ENCODE results near the gene SEZ6L2.
"Not testable (repeated sequence)": the region's sequence is repeated elsewhere in the genome, so short reads cannot be mapped to it uniquely, and the experiment has no call there.

Gene SEZ6L2

DNA sequence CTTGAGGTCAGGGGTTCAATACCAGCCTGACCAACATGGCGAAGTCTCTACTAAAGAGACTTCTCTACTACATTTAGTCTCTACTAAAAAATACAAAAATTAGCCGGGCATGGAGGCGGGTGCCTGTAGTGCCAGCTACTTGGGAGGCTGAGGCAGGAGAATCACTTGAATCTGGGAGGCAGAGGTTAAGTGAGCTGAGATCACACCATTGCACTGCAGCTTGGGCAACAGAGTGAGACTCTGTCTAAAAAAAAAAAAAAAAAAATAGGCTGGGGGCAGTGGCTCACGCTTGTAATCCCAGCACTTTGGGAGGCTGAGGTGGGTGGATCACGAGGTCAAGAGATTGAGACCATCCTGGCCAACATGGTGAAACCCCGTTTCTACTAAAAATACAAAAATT lies 10.5 kb upstream of the SEZ6L2 start:
- not testable (repeated sequence) for DNase-seq (ENCODE audit: low spot score)

DNA sequence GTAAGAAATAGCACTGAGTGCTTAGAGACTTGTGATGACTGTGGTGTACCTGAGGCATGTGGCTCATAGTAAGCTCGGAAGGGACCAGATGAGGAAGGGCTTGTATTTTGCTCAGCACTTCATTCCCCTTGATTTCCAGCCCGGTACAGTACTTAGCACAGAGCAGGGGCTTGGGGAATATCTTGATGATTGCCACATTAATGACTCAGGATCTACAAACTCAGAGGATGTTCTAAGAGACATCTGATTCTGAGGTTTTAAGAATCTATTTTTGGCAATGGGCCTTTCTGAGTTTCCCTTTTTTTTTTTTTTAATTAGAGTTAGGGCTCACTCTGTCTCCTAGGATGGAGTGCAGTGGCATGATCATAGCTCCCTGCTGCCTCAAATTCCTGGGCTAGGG lies 10.0 kb upstream of the SEZ6L2 start:
- no peak for DNase-seq (ENCODE audit: low spot score)

DNA sequence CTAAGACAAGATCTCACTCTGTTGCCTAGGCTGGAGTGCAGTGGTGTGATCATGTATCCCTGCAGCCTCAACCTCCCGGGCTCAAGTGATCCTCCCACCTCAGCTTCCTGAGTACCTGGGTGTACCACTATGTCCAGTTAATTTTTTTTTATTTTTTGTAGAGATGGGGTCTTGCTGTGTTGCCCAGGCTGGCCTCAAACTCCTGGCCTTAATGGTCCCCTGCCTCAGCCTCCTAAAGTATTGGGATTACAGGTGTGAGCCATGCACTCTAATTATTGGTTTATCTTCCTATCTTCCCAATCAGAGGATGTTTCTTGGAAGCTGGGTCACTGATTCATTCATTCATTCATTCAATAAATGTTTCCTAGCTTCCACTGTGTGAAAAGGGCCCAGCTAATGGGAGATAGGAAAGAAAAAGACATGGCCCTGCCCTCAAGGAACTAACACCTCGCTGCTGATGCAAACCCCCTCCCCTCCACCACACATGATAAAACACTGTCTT lies 9.4 kb upstream of the SEZ6L2 start:
- no peak for DNase-seq (ENCODE audit: low spot score)

DNA sequence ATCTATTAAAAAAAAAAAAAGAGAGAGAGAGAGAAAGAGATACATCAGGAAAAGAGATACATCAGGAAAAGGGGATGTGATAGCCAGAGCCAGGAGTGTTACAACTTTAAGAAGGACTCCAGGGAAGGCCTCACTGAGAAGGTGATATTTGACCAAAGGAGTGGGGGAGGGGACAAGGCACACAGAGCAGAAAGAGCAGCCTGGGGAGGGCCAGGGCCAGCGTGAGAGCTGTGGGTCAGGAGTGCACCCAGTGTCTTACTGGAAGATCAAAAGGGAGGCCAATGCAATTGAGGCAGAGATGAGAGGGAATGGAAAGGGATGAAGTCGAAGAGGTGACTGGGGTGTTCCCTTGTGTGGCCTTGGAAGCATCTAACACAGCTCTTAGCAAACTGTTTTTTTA lies 8.6 kb upstream of the SEZ6L2 start:
- no peak for DNase-seq (ENCODE audit: low spot score)

DNA sequence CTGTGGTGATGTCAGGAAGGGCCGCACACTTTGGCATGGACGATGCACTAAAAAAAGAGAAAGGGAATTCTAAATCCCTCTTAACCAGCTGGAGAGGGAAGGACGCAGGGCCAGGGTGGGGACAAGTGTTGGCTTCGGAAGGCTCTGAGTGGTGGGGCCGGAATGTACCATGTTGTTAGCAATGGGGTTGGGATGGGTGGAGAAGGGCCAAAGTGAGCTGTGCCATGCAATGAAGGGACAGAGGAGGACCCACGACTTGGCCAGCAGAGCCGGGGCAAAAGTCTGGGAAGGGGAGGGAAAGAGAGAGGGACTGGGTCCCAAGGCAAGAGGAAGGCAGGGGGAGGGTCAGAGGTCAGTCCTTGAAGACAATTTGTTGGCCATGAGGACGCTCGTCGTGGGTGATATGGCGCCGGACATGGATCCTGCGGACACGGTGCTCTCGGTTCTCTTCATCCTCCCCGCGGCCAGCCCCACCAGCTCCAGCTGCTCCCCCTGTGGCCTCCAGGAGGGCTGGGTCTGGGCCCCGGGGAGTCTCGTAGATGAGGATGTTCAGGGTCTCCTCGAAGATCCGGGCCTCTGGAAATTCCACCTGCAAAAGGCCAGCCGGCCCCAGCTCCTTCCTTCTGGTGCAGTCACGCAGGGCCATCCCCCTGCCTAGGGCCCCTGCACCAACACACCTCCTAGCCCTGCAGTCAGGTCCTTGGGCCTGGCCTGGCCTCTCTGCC lies 7.3 kb upstream of the SEZ6L2 start:
- no peak for DNase-seq (ENCODE audit: low spot score)

DNA sequence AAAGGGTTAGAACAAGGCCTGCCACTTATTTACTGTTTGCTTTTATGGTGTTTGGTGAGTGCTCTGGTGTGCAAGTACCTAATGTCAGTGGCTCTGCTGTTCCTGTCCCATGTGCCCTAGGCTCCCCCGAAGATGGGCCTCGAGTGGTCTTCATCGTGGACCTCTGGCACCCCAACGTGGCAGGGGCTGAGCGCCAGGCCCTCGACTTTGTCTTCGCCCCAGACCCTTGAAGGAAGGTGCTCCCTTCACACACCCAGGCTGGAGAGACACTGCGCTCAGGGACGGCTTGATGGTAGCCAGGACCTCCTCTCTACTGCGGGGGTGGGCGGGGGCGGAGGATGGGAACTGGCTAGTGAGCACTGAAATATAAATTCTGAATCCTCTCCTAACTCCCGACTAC lies 6.3 kb upstream of the SEZ6L2 start:
- no peak for DNase-seq (ENCODE audit: low spot score)

DNA sequence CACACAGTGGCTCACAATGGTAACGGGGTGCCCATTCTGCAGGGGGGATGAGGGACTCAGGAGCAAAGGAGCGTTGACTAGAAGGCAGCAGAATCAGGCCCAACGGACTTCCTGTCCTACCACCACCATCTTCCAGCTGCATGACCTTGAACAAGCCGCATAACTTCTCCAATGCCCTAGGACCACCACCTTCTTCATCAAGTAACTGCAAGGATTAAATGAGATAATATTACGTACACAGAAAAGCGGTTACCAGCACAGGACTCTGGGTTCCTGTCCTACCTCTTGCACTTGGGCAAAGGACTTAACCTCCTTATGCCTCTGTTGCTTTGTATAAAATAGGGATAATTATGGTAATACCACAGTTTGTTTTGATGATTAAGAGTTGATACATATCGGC lies 5.6 kb upstream of the SEZ6L2 start:
- DNase-seq (ENCODE audit: low spot score), result no peak

DNA sequence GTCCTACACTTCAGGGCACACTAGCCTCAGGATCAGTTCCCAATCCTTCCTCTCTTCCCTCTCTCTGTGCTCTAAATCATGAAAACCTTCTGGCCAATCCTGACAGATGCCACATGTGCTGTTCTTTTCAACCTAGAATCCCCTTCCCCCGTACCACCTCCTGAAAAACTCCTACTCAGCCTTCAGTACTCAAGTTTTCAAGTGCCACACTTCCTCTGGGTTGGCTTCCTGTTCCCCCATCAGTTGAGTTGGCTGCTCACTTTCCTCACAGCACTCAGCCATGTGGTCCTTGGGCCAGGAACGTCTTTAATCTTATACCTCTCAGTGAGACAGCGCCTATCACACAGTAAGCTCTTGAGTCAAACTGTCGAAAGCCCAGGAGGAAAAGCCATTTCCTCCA lies 4.2 kb upstream of the SEZ6L2 start:
- DNase-seq (ENCODE audit: low spot score), result no peak

DNA sequence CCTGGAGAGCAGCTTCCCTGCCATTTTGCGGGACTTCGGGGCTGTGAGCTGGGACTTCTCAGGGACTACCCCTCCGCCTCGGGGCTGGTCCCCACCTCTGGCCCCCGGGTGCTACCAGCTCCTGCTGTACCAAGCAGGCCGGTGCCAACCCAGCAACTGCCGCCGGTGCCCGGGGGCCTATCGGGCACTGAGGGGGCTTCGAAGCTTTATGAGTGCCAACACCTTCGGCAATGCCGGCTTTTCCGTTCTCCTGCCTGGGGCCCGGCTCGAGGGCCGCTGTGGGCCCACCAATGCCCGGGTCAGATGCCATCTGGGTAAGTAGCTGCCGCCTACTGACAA lies 2.2 kb upstream of the SEZ6L2 start:
- DNase-seq (ENCODE audit: low spot score), result no peak

DNA sequence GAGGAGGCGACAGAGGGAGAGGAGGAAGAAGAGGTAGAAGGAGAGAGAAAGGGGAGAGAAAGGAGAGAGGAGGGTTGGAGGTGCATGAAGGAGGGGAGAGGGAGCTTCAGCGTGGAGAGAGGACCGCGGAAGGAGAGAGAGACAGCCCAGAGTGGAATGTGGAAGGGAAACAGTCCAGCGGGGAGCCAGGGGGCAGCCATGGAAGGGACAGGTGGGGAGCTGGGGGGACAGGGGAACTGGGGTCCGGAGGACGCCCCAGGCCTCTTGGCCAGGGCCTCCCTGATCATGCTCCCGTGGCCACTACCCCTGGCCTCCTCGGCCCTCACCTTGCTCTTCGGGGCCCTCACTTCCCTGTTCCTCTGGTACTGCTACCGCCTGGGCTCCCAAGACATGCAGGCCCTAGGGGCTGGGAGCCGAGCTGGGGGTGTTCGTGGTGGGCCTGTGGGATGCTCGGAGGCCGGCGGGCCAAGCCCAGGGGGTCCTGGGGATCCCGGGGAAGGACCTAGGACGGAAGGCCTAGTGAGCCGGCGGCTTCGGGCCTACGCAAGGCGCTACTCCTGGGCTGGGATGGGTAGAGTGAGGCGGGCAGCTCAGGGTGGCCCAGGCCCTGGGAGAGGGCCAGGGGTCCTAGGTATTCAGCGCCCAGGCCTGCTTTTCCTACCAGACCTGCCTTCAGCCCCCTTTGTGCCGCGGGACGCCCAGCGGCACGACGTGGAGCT lies 1.7 kb upstream of the SEZ6L2 start:
- no peak for DNase-seq (ENCODE audit: low spot score)

DNA sequence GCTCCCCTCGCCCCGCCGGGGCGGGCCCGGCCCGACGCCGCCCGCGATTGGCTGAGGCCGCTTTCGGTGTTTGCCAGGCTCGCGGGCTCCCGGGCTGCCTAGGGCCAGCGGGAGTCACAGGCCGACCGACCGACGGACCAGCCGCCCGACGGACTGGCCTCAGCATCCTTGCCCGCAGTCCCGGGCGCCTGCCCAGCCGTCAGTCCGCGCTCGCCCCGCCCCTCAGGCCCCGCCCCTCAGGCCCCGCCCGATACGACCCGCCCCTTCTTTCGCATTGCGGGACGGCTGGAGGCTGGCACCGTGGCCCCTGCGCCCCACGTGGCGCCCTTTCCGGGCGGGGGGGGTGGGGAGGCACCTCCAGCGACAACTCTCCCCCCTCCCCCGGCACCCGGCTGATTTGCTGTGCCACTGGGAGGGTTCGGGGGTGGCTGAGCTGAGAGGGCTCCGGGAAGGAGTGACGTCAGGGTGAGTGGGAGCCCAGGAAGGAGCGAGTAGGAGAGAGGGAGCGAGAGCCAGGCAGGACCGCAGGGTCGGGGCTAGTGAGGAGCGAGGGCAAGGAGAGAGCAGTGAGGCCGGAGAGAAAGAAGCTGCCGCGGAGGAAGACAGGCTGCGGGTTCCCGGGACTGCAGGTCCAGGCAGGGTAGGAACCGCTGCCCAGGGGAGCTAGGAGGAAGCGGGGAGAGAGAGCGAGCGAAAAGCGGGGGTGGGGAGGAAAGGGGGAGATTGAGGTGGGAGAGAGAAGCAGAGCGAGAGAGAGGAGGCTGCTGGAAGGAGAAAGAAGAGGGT lies 945 bp upstream of the SEZ6L2 start, which contains the start of gene ASPHD1:
TSS of gene ASPHD1 (plus strand) at position 387 of the 786 bp plus-strand sequence. CDS start 484 bp downstream, outside the sequence.
- DNase-seq (ENCODE audit: low spot score), result peak; percentile 51

DNA sequence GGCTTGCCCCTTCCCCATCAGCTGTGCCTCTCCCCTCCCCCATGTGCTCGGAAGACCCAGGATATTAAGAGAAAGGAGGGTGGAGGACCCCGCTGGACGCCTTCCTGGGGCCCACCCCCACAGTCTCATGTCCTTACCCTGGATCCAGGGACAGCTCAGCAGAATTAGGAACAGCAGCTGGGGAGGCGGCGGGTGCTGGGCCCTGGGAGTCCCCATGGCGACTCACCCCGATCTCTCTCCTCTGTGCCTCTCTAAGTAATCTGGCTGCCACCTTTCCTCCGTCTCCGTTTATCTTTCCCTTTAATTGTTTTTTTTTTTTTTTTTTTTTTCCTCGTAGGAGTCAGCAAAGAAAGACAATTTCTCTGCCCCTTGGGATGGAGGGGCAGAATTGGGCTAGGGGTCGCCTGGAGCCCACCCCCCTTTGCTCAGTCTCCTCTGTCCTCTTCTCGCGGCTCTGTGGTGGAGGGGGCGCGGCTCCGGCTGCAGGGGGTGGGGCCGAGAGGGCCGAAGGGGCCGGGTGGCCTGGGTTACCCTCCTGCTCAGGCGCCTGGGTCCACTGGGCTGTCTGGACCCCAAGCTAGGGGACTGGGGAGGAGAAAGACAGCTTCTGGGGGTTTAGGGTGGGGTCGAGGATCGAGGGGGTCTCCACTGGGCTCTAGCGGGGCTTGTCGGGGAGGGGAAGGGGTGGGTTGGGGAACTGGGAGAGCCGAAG lies 390 bp downstream of the SEZ6L2 start:
- no peak for DNase-seq (ENCODE audit: low spot score)

DNA sequence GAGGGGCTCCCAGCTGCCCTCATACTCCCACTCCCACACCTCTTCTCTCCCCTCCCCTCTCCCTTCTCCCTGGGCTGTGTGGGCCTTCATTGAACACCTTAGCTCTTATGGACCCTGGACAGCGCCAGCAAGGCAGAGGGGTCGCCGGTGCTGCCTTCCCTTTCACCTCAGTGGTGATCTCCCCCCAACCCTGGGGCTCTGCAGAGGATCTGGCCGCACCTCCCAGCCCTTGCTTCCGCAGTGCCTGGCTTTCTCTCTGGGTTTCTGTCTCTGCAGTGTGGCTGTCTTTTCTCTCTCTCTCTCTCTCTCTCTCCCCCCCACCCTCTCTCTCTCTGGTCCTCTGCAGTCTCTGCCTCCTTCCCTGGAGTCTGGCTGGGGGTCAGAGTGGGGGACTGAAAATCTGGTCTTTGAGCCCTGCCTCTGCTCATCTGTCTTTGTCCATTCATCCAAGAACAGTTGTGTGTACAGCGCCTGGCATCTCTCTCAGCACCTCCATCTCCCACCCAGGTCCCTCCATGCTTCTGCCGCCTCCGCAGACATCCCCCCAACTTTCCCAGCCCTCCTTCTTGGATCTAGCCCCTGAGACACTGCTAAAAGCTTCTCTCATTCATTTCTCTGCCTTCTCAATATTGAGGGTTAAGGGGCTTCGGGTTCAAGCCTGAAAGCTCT lies 1.1 kb downstream of the SEZ6L2 start:
- DNase-seq (ENCODE audit: low spot score), result no peak

DNA sequence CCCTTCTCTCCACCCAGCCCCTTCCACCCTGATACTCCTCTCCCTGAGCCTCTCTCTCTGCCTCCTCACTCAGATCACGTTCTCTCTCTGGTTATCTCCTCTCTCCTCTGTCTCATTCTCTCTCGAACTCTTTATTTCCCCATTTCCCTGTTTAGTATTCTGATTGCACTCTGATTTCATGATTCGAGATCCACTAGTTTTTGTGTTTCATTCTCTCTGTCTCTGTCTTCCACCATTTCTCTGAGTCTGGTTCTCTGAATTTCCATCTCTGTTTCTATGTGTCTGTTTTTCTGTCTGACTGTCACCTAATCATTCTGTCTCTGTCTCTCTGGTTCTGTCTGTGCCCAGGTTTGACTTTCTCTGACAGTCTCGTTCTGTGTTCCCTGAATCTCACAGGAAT lies 2.0 kb downstream of the SEZ6L2 start:
- no peak for DNase-seq (ENCODE audit: low spot score)

DNA sequence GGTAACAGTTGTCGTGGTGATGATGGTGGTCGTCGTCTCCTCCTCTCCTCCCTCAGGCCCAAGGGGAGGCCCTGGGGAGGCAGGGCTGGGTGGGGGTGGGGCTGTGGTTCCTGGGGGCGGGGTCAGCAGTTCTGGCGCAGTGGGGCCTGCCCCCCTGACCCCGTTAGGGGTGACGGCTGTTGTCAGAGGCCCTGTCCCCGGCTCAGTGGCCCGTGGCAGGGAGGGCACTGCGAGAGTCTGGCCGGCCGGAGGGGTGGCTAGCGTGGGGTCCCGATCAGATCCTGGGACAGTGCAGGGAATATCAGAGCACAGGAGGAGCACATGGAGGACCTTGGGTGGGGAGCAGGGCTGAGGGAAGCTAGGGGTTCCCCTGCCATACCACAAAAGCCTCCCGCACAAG lies 2.5 kb downstream of the SEZ6L2 start:
- no peak for DNase-seq (ENCODE audit: low spot score)

DNA sequence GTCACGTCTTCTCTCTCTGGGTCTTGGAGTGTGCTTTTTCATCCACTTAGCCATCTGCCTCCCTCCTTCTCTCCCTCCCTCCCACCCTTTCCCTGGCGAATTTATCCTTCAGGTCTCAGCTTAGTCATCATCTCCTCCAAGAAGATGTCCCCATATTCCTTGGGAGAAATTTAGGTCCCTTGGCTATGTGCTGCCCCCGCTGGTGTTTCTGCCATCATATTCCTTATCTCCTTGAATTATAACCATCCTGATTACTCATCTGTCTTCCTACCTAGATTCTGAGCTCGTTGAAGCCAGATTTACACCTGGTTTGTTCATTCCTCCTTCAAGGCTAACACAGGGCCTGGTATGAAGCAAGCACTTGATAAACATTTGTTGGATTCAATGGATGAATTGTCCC lies 5.0 kb downstream of the SEZ6L2 start:
- no peak for DNase-seq (ENCODE audit: low spot score)

DNA sequence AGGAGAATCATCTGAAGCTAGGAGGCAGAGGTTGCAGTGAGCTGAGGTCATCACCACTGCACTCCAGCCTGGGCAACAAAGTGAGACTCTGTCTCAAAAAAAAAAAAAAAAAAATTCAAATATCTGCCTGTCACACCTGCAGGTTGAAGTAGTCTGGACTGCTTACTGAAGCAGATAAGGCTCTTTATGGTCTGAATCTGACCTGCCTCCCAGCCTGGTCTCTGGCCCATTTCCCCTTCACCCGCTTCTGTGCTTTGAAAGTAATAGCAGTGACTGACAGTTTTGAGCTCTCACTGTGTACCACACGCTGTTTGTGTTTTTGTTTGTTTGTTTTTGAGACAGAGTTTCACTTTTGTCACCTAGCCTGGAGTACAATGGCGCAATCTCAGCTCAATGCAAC lies 5.8 kb downstream of the SEZ6L2 start:
- DNase-seq (ENCODE audit: low spot score), result no peak

DNA sequence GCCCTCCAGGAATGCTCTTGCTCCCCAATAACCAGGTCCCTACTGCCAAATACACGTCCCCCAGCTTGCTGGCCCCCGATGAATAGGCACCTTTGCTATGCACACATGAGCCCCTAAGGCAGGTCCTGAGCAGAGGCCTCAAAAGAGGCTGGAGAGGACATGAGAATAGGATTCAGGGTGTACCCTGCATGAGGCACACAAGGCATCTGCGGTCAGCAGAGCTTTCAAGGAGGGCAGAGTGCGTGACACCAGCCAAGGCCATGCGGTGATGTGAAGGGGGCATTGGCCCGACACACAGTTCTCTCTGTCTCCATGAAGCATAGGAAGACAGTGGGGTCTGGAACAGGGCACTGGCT lies 6.9 kb downstream of the SEZ6L2 start:
- no peak for DNase-seq (ENCODE audit: low spot score)

DNA sequence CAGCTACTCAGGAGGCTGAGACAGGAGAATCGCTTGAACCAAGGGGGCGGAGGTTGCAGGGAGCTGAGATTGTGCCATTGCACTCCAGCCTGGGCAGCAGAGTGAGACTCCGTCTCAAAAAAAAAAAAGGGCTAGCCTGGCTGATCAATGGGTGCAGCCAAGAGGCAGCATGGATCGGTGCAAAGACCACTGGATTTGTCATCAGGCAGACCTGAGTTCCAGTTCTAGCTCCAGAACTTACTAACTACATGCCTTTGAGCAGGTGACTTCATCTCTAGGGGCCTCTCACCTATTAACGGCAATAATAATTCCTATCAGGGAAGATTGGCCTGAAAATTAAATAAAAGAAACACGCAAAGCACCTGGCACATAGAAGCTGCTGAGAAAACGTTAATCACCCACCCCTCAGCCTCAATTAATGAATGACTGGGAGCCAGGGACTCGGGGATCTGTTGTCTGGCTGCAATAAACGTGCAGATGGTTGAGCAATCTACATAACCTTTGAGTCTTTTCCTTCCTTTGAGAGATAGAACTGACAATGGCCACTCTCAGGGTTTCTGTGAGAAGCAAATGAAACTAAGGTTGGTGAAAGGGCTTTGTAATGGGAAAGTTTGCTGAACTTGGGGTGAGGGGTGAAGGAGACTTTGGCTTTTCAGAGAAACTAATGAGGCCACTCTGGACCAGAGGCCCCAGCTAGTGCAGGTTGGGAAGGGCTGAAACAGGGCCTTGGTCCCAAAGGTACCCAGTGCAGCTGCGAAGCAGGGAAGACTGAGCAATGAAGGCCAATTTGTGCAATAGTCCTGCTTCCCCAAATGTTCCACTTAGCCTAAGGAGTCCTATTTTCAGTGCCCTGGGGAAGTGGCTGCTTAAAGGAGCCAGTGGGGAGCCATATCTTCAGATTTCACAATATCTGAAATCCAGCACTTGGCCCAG lies 7.6 kb downstream of the SEZ6L2 start:
- no peak for DNase-seq (ENCODE audit: low spot score)

DNA sequence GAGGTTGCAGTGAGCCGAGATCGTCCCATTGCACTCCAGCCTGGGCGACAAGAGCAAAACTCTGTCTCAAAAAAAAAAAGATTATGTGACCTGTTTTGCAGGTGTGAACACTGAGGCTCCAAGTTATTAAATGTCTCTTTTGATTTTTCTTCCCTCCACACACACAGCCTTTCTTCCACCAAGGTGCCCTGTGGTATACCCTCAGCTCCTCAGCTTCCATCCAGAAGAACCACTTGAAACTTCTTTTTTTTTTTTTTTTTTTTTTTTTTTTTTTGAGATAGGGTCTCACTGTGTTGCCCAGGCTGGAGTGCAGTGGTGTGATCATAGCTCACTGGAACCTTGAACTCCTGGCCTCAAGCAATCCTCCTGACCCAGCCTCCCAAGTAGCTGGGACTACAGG lies 10.0 kb downstream of the SEZ6L2 start:
- DNase-seq (ENCODE audit: low spot score), result not testable (repeated sequence)

DNA sequence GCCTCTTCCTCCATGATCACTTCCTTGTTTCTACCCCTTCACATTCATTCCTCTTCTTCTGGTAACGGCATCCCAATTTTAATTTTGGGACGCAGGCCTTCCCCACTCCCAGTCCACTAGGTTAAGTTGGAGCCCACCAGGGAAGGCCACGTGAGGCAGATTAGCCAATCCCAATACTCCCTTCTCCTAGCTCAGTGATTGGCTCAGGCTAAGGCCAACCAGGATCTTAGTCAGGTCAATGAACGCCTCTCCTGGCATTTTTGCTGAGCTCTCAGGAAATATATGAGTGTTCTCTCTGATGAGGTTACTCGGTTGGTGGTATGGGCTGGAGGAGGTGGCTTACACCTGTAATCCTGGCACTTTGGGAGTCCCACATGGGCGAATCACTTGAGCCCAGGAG lies 15.4 kb downstream of the SEZ6L2 start:
- no peak for DNase-seq (ENCODE audit: low spot score)

Measured in CD4-positive, alpha-beta T cell treated with Interleukin-6 at 100 ng/mL for 8 hours (primary cell).